Measurements from ENCODE around the gene SUPT5H.

GRCh38 chr19:39411081-39411831 is 34.1 kb upstream of the SUPT5H start:
- TF ChIP-seq CTCF (IDR thresholded peaks at IDR 0.05) = no peak
- no peak for TF ChIP-seq EZH2 (IDR thresholded peaks at IDR 0.05)

Measured in neural progenitor cell (in vitro differentiated cells).